NCI-H128 (cell line): Measurements from ENCODE around the gene CPSF7.
"Not testable (repeated sequence)": the region's sequence is repeated elsewhere in the genome, so short reads cannot be mapped to it uniquely, and the experiment has no call there.

Source experiments
- DNase-seq: peaks from one replicate; lab custom pipeline; 2025; ENCODE audit not compliant: unreplicated experiment; lab: John Stamatoyannopoulos, UW

The CPSF7 gene, protein sequence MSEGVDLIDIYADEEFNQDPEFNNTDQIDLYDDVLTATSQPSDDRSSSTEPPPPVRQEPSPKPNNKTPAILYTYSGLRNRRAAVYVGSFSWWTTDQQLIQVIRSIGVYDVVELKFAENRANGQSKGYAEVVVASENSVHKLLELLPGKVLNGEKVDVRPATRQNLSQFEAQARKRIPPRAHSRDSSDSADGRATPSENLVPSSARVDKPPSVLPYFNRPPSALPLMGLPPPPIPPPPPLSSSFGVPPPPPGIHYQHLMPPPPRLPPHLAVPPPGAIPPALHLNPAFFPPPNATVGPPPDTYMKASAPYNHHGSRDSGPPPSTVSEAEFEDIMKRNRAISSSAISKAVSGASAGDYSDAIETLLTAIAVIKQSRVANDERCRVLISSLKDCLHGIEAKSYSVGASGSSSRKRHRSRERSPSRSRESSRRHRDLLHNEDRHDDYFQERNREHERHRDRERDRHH

DNA sequence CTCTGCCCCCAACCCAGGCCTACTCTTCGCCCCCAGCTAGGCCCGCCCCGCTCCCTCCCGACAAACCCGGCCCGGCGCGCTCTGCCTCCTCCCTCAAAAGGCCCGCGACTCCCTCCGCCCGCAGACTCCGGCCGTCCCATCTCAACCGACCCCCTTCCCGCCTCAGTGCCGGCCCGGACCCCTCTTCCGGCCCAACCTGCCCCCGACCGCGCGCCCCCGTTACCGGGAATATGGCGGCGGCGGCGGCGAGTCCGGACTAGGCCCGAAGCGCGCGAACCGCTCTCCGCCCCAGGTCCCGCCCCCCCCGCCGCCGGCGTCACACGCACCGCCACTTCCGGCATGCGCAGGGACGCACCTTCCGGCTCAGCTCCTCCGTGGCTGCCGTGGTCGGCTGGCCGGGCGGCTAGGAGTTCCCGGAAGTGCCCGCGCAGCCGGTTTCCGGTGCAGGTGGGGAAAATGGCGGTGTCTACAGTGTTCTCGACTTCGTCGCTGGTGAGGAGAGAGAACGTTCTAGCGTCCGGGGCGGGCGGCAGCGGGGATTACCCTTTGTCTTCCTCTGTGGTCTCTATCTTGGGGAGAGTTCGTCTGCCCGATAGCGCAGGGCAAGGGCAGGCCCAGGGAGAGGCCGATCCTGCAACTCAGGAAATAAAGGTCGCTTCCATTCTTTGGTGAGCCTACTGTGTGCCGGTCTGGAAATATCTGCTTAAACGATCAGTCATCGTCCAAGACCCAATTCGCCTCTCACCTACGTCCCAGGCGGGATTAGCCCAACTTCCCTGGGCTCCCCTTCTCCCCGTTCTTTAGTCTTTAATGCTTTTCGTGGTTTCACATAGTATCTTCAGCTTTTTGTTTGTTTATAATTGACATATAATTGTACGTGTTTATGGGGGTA is at the start of gene CPSF7, which contains the start of gene SDHAF2:
Gene CPSF7 (minus strand): TSS at position 285 of the 892 bp plus-strand sequence. CDS start 740 bp downstream, outside the sequence.
Gene SDHAF2 (plus strand): TSS at position 434 of the 892 bp plus-strand sequence. CDS start 23 bp downstream, at position 457.
- peak; percentile 92 for DNase-seq

DNA sequence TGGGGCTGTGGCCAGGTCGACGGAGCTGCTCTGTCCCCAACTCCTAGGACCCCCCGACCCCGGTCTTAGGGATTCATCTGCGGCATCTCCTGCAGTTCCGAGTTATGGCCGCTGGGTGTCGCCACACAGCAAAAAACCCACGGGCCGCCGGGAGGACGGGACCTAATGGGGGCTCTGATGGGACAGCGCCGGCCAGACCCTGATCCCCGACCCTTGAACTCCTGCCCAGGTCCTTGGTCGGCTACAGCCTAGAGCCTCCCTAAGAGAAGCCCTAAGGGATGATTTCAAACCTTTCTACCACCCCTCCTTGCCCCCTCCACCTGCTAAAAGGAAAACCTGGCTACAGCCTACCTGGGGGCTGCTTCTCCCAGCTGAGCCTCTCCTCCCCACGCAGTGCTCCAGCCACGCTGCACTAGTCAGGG is 48.0 kb upstream of the CPSF7 start:
- DNase-seq = no peak

DNA sequence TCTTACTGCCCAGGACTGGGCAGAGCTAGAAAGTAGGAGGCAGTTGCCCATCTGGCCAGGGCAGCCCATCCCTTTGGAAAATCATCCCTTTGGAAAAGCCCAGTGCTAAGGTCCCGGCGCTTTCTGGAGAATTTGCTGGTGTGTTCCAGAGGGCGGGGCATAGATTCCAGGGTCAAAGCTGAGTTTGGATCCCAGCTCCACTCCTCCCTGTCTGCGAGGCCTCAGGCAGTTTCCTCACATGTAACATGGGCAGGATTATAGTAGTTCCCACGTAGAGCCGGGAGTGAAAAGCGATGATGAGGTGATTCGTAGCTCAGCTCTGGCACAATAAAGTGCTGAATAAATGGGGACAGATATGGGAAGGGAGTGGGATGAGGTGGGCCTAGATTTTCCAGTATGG is 47.4 kb upstream of the CPSF7 start:
- DNase-seq = no peak

- no peak for DNase-seq
These were observed 46.6 kb upstream of the CPSF7 start for GRCh38 chr11:61476371-61476770.

DNA sequence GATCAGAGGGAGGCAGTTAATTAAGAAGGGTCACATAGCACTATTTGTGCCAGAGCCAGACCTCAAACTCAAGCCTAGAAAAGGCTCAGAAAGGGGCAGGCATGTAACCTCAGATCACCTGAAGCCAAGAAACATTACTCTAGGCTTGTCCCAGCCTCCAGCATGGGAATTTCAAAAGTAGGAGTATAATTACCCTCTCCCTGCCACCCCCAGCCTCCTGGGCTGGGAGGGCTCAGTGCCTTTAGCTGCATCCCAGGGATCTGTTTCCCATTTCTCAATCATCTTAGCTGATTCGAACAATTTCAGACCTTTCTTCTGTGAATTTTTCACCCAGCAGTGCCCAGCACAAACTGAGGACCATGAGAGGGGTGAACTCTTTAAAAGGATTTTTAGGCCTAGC is 45.7 kb upstream of the CPSF7 start:
- DNase-seq = no peak

DNA sequence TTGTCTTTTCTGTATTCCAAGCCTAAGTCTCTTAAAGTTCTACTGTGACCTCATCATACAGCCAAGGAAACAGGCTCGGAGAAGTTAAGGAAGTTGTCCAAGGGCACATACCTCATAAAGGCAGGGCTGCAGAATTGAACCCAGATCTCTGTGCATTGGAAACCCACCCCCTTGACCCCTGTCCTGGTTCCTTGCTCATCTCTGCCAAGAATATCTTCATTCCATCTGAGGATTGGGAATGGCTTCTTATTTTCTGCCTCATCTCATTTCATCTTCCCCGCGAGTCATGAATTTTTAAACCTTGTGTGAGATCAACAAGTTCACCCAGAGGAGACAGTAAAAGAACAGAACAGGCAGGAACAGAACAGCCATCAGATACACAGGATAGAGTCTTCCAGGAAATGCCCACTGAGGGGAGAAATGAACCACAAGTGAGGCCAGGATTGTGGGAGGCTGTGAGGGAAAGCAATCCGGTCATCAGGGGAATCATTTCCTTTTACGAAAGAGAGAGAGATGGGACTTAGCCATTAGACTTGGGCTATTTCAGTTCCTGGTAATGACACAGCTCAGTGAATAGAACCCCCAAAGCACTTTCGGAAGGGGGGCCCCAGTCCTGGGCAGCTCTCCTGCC is 44.4 kb upstream of the CPSF7 start:
- no peak for DNase-seq

GRCh38 chr11:61473370-61474012 is 43.7 kb upstream of the CPSF7 start:
- no peak for DNase-seq

- no peak for DNase-seq
These were observed 43.1 kb upstream of the CPSF7 start for GRCh38 chr11:61472868-61473267.

- DNase-seq = no peak
These were observed 42.5 kb upstream of the CPSF7 start for GRCh38 chr11:61472282-61472681.

DNA sequence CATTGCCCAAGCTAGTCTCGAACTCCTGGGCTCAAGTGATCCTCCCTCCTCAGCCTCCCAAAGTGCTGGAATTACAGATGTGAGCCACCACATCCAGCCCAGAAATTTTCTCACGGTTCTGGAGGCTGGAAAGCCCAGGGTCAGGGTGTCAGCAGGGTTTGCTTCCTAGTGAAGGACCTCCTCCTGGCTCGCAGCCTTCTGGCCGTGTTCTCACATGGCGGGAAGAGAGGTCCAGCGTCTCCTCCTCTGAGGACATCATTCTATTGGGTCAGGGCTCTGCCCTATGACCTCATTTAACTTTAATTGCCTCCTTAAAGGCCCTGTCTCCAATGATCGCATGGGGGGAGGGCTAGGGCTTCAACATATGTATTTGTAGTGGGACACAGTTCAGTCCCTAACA is 38.2 kb upstream of the CPSF7 start:
- DNase-seq = no peak

DNA sequence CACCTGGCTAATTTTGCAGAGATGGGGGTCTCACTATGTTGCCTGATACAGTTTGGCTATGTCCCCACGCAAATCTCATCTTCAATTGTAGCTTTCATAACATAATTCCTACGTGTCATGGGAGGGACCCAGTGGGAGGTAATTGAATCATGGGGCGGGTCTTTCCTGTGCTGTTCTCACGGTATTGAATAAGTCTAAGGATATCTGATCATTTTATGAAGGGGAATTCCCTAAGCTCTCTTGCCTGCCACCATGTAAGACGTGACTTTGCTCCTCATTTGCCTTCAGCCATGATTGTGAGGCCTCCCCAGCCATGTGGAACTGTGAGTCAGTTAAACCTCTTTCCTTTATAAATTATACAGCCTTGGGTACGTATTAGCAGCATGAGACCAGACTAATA is 37.8 kb upstream of the CPSF7 start:
- not testable (repeated sequence) for DNase-seq

DNA sequence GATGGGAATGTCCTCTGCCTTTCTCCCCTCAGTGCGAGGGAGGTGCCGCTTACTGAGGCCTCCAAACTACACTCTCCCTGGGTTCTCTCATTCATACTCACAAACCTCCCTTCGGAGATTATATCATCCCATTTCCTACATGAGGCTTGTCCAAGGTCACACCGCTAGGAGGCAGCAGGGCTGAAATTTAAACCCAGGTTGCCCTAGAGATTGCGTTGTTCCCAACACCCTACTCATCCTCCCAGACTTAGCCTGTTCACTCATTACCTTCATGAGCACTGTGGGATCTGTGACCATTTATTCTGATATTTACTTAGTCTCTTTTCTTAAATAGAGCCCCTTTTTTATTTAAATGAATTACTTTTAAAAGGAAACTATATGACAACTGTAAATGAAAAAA is 31.2 kb upstream of the CPSF7 start:
- DNase-seq = no peak

GRCh38 chr11:61460474-61460881 is 30.7 kb upstream of the CPSF7 start:
- DNase-seq = no peak

- no peak for DNase-seq
These were observed 24.7 kb upstream of the CPSF7 start for GRCh38 chr11:61454520-61454919.

- DNase-seq = no peak
These were observed 23.9 kb upstream of the CPSF7 start for GRCh38 chr11:61453695-61454094.

DNA sequence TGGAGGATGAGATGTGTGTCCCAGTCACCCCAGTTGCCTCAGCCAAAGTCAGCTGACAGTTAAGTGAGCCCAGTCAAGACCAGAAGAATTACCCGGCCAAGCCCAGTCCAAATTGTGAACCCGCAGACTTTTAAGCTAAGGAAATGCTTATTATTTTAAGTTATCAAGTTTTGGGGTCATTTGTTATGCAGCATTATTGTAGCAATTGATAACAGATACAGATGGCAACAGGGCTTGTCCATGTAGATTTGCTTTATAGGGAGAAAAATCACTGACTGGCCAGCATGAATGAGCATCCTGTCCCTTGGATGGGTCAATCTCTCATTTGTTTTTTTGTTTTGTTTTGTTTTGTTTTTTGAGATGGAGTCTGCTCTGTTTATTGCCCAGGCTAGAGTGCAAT is 23.1 kb upstream of the CPSF7 start:
- no peak for DNase-seq

GRCh38 chr11:61448552-61448927 is 18.8 kb upstream of the CPSF7 start:
- DNase-seq = no peak

DNA sequence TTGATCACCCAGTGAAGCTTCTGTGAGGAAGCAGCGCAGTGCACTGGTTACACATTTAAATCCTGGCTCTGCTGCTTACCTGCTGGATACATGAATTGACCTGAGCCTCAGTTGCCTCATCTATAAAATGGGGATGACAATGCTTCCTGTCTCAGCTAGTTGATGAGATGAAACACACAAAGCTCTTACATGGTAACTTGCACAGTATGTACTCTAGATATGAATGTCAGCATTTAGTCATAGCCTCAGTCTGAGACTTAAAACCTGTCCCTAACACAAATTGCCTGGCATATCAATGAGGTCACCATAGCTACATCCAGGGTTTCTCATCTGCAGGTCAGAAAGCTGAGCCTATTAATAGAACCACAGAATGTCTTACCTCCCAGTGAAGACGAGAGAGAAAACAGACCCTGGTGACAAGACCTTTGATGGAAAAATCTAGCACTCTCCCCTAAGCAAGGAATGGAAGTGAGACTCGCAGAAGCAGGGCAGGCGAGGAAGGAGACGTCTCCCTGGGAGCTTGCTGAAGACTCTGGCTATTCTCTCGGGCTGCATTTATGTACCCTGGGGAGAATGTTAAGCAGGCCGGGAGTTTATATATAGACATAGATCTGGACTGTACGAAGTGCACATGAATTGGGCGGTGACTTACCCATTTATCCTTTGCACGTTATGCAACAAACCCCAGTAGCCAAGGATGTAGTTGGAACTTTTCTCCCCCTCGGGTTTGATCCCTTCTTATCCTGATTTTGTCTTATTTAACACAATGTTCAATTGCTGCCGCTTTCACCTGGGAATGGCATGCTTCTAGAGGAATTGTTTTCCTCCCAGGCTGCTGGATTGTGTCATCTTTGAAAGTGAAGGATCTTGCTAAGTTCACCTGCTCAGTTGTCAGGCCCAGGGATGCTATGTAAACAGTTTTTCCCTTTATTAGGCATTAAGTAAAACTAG is 18.1 kb upstream of the CPSF7 start:
- DNase-seq = no peak

DNA sequence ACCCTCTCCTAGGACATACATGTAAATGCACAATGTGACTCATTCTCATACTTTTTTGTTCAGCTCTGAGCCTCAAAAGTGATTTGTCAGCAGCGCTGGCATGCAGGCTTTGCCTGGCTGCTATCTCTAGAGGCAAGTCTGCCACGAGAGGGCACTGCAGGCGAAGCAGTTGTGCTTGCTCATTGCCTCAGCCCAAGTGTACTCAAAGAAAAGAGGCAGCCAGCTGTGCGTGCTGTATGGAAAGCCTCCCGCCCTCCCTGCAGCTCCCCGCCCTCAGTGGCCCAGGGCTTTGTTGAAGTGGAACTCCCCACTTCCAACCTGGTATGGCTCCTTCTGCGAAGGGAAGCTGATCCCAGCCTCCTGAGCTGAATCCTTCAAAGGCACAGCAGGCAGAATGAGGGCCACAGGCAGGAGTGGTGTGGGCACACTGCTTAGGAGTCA is 16.5 kb upstream of the CPSF7 start:
- DNase-seq = peak; percentile 81

DNA sequence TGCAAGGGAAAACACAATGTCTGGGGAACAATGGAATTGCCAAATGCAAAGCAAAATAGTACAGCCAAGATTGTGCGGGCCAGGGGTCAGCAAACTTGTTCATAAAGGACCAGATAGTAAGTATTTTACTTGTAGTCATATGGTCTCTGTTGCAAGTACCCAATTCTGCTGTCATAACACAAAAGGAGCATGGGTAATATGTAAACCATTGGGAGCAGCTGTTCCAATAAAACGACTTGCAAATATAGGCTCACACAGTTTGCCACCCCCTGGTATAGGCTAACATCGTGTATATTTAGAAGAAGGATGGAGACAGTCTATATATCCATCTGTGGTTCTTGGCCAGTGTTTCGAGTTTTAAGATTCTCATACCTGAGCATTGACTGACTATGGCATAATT is 15.7 kb upstream of the CPSF7 start:
- no peak for DNase-seq
